ENCODE data around the gene SPATS1.

SPATS1 gene, protein sequence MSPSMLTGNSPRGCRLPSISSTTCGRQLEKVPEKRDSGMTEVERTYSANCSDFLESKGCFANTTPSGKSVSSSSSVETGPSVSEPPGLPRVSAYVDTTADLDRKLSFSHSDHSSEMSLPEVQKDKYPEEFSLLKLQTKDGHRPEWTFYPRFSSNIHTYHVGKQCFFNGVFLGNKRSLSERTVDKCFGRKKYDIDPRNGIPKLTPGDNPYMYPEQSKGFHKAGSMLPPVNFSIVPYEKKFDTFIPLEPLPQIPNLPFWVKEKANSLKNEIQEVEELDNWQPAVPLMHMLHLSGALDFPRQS

DNA sequence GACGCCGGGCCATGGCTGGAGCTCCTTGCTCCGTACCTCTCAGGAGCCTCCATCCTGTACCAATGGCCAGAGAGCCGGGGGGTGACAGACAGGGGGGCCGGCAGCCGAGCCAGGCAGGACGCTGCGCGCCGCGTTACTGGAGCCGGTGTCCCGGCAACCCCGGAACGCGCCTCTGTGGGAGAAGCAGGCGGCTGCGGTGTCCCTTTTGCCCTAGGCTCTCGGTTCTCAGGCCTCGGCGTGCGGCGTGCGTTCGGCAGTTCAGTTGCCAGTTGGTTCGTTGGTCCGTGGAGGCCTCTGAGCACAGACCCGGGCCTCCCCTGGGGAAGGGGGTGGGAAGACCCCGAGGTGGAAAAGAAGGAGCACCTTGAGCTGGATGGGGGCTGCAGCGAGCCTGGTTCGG, at the start of gene SPATS1:
TSS of gene SPATS1 (plus strand) at position 162 of the 400 bp plus-strand sequence. CDS start 446 bp downstream, outside the sequence.
- Mint-ChIP-seq H3K27ac (peak within 1 kb of the TSS; percentile 97), H3K27me3 (ENCODE audit: low read depth, poor library complexity) (peaks cover 23% of the 10 kb centered on the region), H3K9me3 (no peaks in the 10 kb centered on the region), H3K4me1 (peaks cover 64% of the 10 kb centered on the region), H3K4me3 (peak within 1 kb of the TSS; percentile 72), H3K36me3 (ENCODE audit: low read depth) (no peaks in the 10 kb centered on the region)
- TF ChIP-seq, protein P1, sequence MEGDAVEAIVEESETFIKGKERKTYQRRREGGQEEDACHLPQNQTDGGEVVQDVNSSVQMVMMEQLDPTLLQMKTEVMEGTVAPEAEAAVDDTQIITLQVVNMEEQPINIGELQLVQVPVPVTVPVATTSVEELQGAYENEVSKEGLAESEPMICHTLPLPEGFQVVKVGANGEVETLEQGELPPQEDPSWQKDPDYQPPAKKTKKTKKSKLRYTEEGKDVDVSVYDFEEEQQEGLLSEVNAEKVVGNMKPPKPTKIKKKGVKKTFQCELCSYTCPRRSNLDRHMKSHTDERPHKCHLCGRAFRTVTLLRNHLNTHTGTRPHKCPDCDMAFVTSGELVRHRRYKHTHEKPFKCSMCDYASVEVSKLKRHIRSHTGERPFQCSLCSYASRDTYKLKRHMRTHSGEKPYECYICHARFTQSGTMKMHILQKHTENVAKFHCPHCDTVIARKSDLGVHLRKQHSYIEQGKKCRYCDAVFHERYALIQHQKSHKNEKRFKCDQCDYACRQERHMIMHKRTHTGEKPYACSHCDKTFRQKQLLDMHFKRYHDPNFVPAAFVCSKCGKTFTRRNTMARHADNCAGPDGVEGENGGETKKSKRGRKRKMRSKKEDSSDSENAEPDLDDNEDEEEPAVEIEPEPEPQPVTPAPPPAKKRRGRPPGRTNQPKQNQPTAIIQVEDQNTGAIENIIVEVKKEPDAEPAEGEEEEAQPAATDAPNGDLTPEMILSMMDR (IDR thresholded peaks at IDR 0.05): no peak
- peak; percentile 30 for DNase-seq

DNA sequence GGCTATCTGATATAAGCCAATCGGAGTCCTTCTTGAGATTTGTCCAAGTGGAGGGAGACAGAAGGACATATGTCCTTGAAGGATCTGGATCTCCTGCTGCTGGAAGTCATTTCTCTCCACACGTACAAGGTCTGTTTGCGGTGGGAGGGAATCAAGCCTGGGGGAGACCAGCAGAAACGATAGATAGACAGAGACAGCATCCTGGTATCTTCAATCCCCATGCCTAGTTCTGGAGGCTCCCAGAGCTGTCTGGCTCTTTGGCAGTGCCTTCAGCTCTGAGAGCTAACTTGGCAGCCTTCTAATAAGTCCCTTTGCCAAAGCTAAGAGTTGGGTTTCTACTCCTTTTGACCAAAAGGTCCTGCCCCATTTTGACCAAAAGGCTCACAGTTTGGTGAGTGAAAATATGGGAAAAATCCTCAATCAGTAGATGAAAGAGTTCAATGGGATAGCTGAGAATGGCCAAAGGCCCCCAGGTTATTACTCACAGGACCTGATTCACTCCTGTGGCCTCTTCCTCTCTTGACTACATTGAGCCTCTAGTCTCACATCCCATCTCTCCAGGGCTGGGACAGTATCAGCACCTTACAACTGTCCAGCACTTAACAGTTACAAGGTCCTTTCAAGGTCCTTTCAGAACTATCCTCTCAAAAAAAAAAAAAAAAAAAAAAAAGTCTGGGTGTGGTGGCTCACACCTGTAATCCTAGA, 49.6 kb upstream of the SPATS1 start:
- H3K27ac Mint-ChIP-seq: no peak overlapping the region
- H3K9me3 Mint-ChIP-seq: no peaks in the 10 kb centered on the region
- DNase-seq: no peak
- H3K4me1 Mint-ChIP-seq: peaks cover 2% of the 10 kb centered on the region
- H3K36me3 Mint-ChIP-seq (ENCODE audit: low read depth): no peaks in the 10 kb centered on the region
- TF ChIP-seq, protein P1 (IDR thresholded peaks at IDR 0.05): no peak
- H3K4me3 Mint-ChIP-seq: no peak overlapping the region
- peaks cover 59% of the 10 kb centered on the region for H3K27me3 Mint-ChIP-seq (ENCODE audit: low read depth, poor library complexity)

DNA sequence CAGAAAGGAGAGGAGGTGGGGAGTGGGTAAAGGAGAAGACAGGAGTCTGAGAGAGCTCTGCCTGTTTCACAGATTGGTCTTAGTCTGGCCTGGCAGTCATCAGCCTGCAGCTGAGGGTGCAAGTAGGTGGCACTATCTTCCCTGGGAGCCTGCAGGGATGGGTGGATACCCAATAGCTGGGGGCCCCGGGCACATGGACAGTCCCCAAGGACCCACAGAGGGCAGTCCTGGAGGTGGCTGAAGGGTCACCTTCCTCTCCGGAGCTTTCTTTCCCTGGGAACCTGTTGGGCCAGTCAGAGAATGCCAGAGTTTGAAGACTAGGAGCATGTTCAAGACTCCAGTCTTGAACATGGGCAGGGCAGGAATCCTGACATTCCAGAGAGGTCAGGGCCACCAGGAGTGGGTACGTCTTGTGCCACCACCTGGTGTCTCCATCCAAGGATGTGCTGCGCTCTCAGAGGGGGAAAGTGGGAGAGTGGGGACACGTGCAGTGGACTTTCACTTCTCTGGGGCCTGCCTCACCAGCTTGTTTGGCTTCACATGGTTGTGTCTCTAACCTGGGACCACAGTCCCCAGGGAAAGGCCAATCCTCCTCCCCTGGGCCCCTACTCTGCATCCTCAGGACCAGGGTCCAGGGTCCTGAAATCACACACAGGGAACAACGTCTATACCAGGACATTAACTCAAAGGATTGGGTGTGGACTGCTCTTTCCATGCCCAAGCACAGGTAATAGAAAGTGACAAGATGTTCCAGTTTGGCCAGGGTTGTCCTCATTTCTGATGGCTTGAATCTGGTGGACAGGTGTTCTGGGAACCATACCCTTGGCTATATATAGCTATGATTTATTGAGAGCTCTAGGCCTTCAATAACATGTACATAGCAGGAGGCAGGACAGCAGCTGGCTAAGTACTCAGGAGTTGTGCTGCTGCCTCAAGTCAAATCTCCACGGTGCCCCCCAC, 47.3 kb upstream of the SPATS1 start:
- Mint-ChIP-seq H3K27me3 (ENCODE audit: low read depth, poor library complexity) (peaks cover 67% of the 10 kb centered on the region), H3K36me3 (ENCODE audit: low read depth) (peaks cover 14% of the 10 kb centered on the region), H3K9me3 (no peaks in the 10 kb centered on the region), H3K27ac (no peak overlapping the region), H3K4me1 (peaks cover 7% of the 10 kb centered on the region), H3K4me3 (no peak overlapping the region)
- TF ChIP-seq, protein P1 (IDR thresholded peaks at IDR 0.05): no peak
- no peak for DNase-seq

DNA sequence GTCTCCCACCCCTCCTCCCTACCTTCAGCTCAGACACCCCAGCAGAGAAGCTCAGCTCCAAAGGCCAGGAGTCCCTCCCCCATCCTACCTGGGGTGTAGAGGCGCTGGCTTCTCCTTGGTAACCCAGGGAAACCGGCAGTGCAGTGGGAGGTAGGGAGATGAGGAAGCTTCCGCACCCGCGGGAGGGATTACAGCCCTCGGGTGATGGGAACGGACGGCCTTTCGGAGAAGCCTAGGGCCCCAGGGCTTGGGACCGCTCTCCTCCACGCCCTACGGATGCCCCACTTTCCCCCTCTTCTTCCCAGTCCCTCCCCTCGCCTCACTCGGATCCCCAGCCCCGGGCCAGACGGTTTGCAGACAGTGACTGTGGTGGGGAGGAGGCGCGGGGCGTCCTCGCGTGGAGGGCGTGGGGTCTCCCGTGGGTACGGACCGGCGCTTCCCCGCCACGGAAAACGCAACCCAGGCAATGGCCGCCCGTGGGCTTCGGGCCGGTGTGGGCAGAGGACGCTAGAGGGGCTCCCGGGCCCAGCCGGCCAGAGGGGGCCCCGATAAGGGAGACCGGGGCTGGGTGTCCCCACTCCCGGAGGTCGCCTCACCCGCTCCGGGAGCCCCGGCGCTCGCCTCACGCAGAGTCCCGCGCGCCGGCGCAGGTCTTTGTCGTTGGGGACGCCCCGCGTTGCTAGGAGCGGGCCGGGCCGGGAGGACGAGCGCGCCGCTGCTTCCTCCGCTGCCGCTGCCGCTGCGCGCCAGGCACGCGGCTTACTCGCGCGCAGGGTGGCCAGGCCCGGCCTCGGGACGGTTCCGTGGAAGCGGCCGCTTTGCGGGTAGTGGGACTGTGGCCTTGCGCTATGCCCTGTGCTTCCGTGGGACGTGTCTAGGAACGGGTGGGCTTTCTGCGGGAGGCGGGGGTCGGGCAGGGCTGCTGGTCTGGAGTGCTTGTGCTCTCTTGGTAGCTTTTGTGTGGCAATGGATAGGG, 45.1 kb upstream of the SPATS1 start:
- Mint-ChIP-seq H3K9me3 (no peaks in the 10 kb centered on the region), H3K27ac (no peak overlapping the region)

More for the DNA sequence above, 45.1 kb upstream of the SPATS1 start:
- Mint-ChIP-seq H3K4me1 (peaks cover 7% of the 10 kb centered on the region), H3K36me3 (ENCODE audit: low read depth) (peaks cover 33% of the 10 kb centered on the region), H3K27me3 (ENCODE audit: low read depth, poor library complexity) (peaks cover 61% of the 10 kb centered on the region), H3K4me3 (peak overlapping the region; percentile 81)
- TF ChIP-seq, protein P1 (IDR thresholded peaks at IDR 0.05): no peak
- peak; percentile 80 for DNase-seq

Measured in nephron progenitor cell (in vitro differentiated cells).